Stimulated activated CD4-positive, alpha-beta T cell treated with anti-CD3 and anti-CD28 coated beads, Interleukin-12 subunit alpha, Interleukin-12 subunit beta, amount 100 ng/mL, for 4 hours (primary cell): ENCODE measurements around the gene ROR2.
"Not testable (repeated sequence)": the region's sequence is repeated elsewhere in the genome, so short reads cannot be mapped to it uniquely, and the experiment has no call there.

ENCODE experiments used
- DNase-seq: peaks from one replicate; pipeline ENCODE4 v3.0.0-alpha.2; 2020

ROR2 gene

GRCh38 chr9:91949946-91950664 lies at the start of gene ROR2:
ROR2 (minus strand) TSS chr9:91950228.
- DNase-seq: peak; percentile 39

GRCh38 chr9:91995000-91995655 lies 45.1 kb upstream of the ROR2 start:
- no peak for DNase-seq

GRCh38 chr9:91994422-91994821 lies 44.4 kb upstream of the ROR2 start:
- no peak for DNase-seq

GRCh38 chr9:91992461-91993041 lies 42.5 kb upstream of the ROR2 start:
- DNase-seq: no peak

GRCh38 chr9:91991721-91992341 lies 41.8 kb upstream of the ROR2 start:
- DNase-seq: no peak

- no peak for DNase-seq
Measured at GRCh38 chr9:91986248-91986647, 36.2 kb upstream of the ROR2 start.

GRCh38 chr9:91985692-91986091 lies 35.7 kb upstream of the ROR2 start:
- no peak for DNase-seq

- DNase-seq: no peak
Measured at GRCh38 chr9:91978740-91979414, 28.8 kb upstream of the ROR2 start.

GRCh38 chr9:91975254-91975653 lies 25.2 kb upstream of the ROR2 start:
- not testable (repeated sequence) for DNase-seq

GRCh38 chr9:91972711-91973110 lies 22.7 kb upstream of the ROR2 start:
- no peak for DNase-seq

- DNase-seq: no peak
Measured at GRCh38 chr9:91972076-91972626, 22.1 kb upstream of the ROR2 start.

GRCh38 chr9:91967259-91967658 lies 17.2 kb upstream of the ROR2 start:
- DNase-seq: no peak

- DNase-seq: no peak
Measured at GRCh38 chr9:91966503-91966902, 16.5 kb upstream of the ROR2 start.

- no peak for DNase-seq
Measured at GRCh38 chr9:91963711-91964240, 13.7 kb upstream of the ROR2 start.

- no peak for DNase-seq
Measured at GRCh38 chr9:91960367-91960766, 10.3 kb upstream of the ROR2 start.

- no peak for DNase-seq
Measured at GRCh38 chr9:91958174-91958573, 8.1 kb upstream of the ROR2 start.

GRCh38 chr9:91954841-91955471 lies 4.9 kb upstream of the ROR2 start:
- no peak for DNase-seq

- DNase-seq: no peak
Measured at GRCh38 chr9:91953718-91954117, 3.7 kb upstream of the ROR2 start.

GRCh38 chr9:91951944-91952520 lies 2.0 kb upstream of the ROR2 start:
- DNase-seq: no peak

- DNase-seq: no peak
Measured at GRCh38 chr9:91949392-91949945, 559 bp downstream of the ROR2 start.

- peak; percentile 10 for DNase-seq
Measured at GRCh38 chr9:91948597-91949391, 1.2 kb downstream of the ROR2 start.
